ENCODE results near the gene CDC14A.

GRCh38 chr1:100479620-100480338 lies 127.5 kb downstream of the CDC14A start:
- TF ChIP-seq SIN3A (IDR thresholded peaks at IDR 0.05; ENCODE audit: borderline replicate concordance, insufficient read depth, low read length) (no peak), REST (IDR thresholded peaks at IDR 0.05; ENCODE audit: insufficient read depth in 1 of 2, low read depth in 2 of 2, low read length in 2 of 2) (no peak)

Measured in PFSK-1 (cell line).